NCI-H1092 treated with DMSO at 0.1 percent for 48 hours (cell line): ENCODE results near the gene RABGGTA.

ENCODE experiments used
- DNase-seq: peaks from one replicate; lab custom pipeline; 2025; lab: John Stamatoyannopoulos, UW

Gene RABGGTA

GRCh38 chr14:24271134-24271833, at the start of gene RABGGTA:
Gene RABGGTA, minus strand, starts transcription at chr14:24271597. Its CDS starts 482 bp downstream, at chr14:24271115.
- peak; percentile 91 for DNase-seq

- DNase-seq, result no peak
These were observed 45.9 kb upstream of the RABGGTA start for GRCh38 chr14:24317141-24317928.

GRCh38 chr14:24316597-24316950, 45.2 kb upstream of the RABGGTA start:
- DNase-seq, result no peak

- peak; percentile 20 for DNase-seq
These were observed 44.6 kb upstream of the RABGGTA start for GRCh38 chr14:24315807-24316596.

- no peak for DNase-seq
These were observed 43.9 kb upstream of the RABGGTA start for GRCh38 chr14:24315243-24315806.

GRCh38 chr14:24314377-24315193, 43.2 kb upstream of the RABGGTA start:
- DNase-seq, result no peak

GRCh38 chr14:24313913-24314312, 42.5 kb upstream of the RABGGTA start:
- DNase-seq, result no peak

- DNase-seq, result no peak
These were observed 41.5 kb upstream of the RABGGTA start for GRCh38 chr14:24312736-24313507.

- DNase-seq, result no peak
These were observed 40.6 kb upstream of the RABGGTA start for GRCh38 chr14:24311837-24312615.

- DNase-seq, result no peak
These were observed 39.5 kb upstream of the RABGGTA start, which contains the start of gene LTB4R for GRCh38 chr14:24310646-24311604. Gene LTB4R, plus strand, starts transcription at chr14:24311502. Its CDS starts 4,150 bp downstream, at chr14:24315652.

- DNase-seq, result no peak
These were observed 38.9 kb upstream of the RABGGTA start for GRCh38 chr14:24310265-24310645.

- no peak for DNase-seq
These were observed 38.3 kb upstream of the RABGGTA start, which contains the start of gene LTB4R2 for GRCh38 chr14:24309538-24310264. Gene LTB4R2, plus strand, starts transcription at chr14:24310140. Its CDS starts 525 bp downstream, at chr14:24310665.

- DNase-seq, result no peak
These were observed 37.1 kb upstream of the RABGGTA start for GRCh38 chr14:24308342-24309124.

GRCh38 chr14:24307575-24308341, 36.4 kb upstream of the RABGGTA start, which contains the start of gene CIDEB:
Gene CIDEB, minus strand, starts transcription at chr14:24307977. Its CDS starts 119 bp downstream, at chr14:24307858.
- DNase-seq, result peak; percentile 23

GRCh38 chr14:24307156-24307574, 35.8 kb upstream of the RABGGTA start:
- DNase-seq, result no peak

- DNase-seq, result no peak
These were observed 32.6 kb upstream of the RABGGTA start for GRCh38 chr14:24304019-24304387.
